GM18870 (cell line): ENCODE results near the gene SLC36A3.
A peak's percentile ranks its signal among the peaks of the same experiment; 100 is the strongest.
"Not testable (repeated sequence)": the region's sequence is repeated elsewhere in the genome, so short reads cannot be mapped to it uniquely, and the experiment has no call there.

Experiments
- ATAC-seq: cut with Tn5 transposase; IDR thresholded peaks from one replicate; pipeline ENCODE4 v1.9.1; 2021; ENCODE audit warnings: moderate library complexity; ENCODE audit not compliant: unreplicated experiment

Gene SLC36A3

GRCh38 chr5:151309266-151309665 is 5.7 kb upstream of the SLC36A3 start:
- ATAC-seq: not testable (repeated sequence)

GRCh38 chr5:151298063-151298855 is 5.3 kb downstream of the SLC36A3 start:
- ATAC-seq: no peak

GRCh38 chr5:151296974-151297373 is 6.6 kb downstream of the SLC36A3 start:
- ATAC-seq: no peak

- no peak for ATAC-seq
These were observed 7.1 kb downstream of the SLC36A3 start for GRCh38 chr5:151296478-151296830.

GRCh38 chr5:151295791-151296477 is 7.6 kb downstream of the SLC36A3 start:
- no peak for ATAC-seq

GRCh38 chr5:151295138-151295537 is 8.4 kb downstream of the SLC36A3 start:
- no peak for ATAC-seq

GRCh38 chr5:151293624-151294023 is 9.9 kb downstream of the SLC36A3 start:
- ATAC-seq: no peak

GRCh38 chr5:151288180-151288579 is 15.4 kb downstream of the SLC36A3 start:
- ATAC-seq: no peak

- ATAC-seq: no peak
These were observed 17.3 kb downstream of the SLC36A3 start for GRCh38 chr5:151286246-151286645.

GRCh38 chr5:151285683-151286082 is 17.9 kb downstream of the SLC36A3 start:
- ATAC-seq: no peak

GRCh38 chr5:151284392-151284967 is 19.1 kb downstream of the SLC36A3 start:
- ATAC-seq: no peak

GRCh38 chr5:151283120-151283825 is 20.3 kb downstream of the SLC36A3 start:
- ATAC-seq: no peak

- ATAC-seq: no peak
These were observed 22.4 kb downstream of the SLC36A3 start for GRCh38 chr5:151281001-151281639.

- ATAC-seq: no peak
These were observed 23.1 kb downstream of the SLC36A3 start for GRCh38 chr5:151280443-151280842.

- ATAC-seq: no peak
These were observed 24.7 kb downstream of the SLC36A3 start for GRCh38 chr5:151278845-151279244.

- ATAC-seq: no peak
These were observed 27.8 kb downstream of the SLC36A3 start for GRCh38 chr5:151275803-151276202.

- ATAC-seq: no peak
These were observed 28.9 kb downstream of the SLC36A3 start for GRCh38 chr5:151274666-151275065.

- ATAC-seq: no peak
These were observed 32.2 kb downstream of the SLC36A3 start for GRCh38 chr5:151271336-151271735.

GRCh38 chr5:151270599-151270998 is 33.0 kb downstream of the SLC36A3 start:
- peak; percentile 96 for ATAC-seq

GRCh38 chr5:151267491-151268260 is 35.9 kb downstream of the SLC36A3 start:
- no peak for ATAC-seq
